ENCODE results near the gene OSM.

Gene OSM

DNA sequence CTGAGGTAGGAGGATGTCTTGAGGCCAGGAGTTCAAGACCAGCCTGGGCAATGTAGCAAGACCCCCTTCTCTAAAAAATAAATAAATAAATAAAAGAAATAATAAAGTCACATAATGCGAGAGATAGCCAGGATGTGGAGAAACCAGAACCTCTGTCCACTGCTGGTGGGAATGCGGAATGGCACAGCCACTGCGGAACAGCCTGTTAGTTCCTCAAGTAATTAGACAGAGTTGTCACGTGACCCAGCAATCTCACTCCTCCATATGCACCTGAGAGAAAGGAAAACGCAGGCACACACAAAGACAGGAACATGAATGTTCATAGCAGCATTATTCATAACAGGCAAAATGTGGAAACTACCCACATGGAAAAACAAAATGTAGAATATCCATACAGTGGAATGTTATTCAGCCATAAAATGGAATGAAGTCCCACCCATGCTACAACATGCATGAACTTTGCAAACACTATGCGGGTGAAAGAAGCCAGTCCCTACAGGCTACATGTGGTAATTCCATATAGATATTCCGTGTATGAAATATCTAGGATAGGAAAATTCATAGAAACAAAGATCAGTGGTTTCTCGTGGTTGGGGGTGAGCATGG, 47.5 kb downstream of the OSM start:
- H3K4me3 ChIP-seq (ENCODE audit: low read depth, low read length), result no peak overlapping the region
- POLR2A ChIA-PET, result interaction anchor here (1.1 kb wide), 1 partner anchor 14 kb away, joined by 3 read pairs; no protein-coding TSS in a partner anchor
- no peak for TF ChIP-seq ZNF324 (tag by site-specific recombination; IDR thresholded peaks at IDR 0.05)
- peak; percentile 68 for TF ChIP-seq ZNF341 (tag by site-specific recombination; IDR thresholded peaks at IDR 0.05; ENCODE audit: low read depth)
- no peak for TF ChIP-seq ZNF670 (tag by site-specific recombination; IDR thresholded peaks at IDR 0.05; ENCODE audit: low read depth)
- peak; percentile 81 for TF ChIP-seq ZNF121 (tag by site-specific recombination; IDR thresholded peaks at IDR 0.05)
- no peaks in the 10 kb centered on the region for H3K36me3 ChIP-seq (ENCODE audit: control insufficient read depth in 2 of 2, insufficient read depth in 1 of 2, low read length in 2 of 2)
- no peaks in the 10 kb centered on the region for H3K9me3 ChIP-seq (ENCODE audit: control insufficient read depth, insufficient read depth, low read depth, low read length)
- no peak overlapping the region for H3K27ac ChIP-seq (ENCODE audit: extremely low read depth, low read depth, low read length)
- CTCF ChIA-PET, result no interaction called here
- peaks cover 3% of the 10 kb centered on the region; the same call in 1 of the 2 replicates for H3K4me1 ChIP-seq (ENCODE audit: control insufficient read depth, insufficient read depth, low read length)

DNA sequence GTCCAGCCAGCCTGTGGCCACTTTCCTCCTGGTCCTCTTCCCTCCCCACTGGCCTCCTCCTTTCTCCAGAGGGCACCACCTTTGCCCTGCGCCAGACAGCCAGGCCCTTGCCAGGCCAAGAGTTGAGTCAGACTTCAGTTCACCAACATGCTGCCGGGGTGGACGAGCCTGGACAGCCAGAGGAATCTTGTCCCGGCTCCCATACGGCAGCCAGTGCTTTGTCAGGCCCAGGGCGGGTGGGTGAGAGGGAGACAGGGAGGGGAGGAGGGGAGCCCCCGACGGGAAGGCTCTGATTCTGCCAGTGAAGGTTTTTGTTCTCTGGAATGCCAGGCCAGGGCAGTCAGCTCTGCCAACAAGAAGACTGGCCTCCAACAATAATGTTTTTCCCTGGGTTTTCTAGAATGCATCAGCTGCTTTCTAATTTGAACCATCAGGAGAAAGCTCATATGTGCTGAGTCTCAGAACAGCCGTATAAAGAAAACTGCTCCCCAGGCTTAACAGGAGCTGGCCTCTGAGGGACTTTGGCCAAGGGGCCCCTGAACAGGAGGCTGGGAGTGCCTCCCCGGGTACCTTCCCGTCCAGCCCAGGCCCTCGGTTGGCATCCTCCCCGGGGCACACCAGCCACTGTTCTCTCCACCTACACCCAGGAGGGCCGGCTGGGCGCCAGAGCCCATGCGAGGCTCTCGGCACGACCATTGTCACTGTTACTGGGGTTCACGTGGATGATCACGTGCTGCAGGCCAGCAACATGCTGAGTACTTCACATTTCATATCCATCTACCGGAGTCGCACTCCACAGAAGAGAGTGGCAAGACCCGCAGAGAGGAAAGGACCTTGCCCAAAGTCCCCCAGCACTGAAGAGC, 48.7 kb downstream of the OSM start:
- H3K36me3 ChIP-seq (ENCODE audit: control insufficient read depth in 2 of 2, insufficient read depth in 1 of 2, low read length in 2 of 2), result no peaks in the 10 kb centered on the region
- no peak overlapping the region for H3K27ac ChIP-seq (ENCODE audit: extremely low read depth, low read depth, low read length)
- H3K4me1 ChIP-seq (ENCODE audit: control insufficient read depth, insufficient read depth, low read length), result no peaks in the 10 kb centered on the region
- ChIA-PET CTCF (interaction anchor here (0.6 kb wide), 1 partner anchor 19 kb away, joined by 3 read pairs; no protein-coding TSS in a partner anchor), POLR2A (interaction anchor here (1.1 kb wide), 1 partner anchor 13 kb away, joined by 3 read pairs; no protein-coding TSS in a partner anchor)
- H3K9me3 ChIP-seq (ENCODE audit: control insufficient read depth, insufficient read depth, low read depth, low read length), result no peaks in the 10 kb centered on the region
- TF ChIP-seq GLIS2 (tag by site-specific recombination; IDR thresholded peaks at IDR 0.05), result no peak
- TF ChIP-seq SALL2 (tag by site-specific recombination; IDR thresholded peaks at IDR 0.05; ENCODE audit: borderline replicate concordance), result no peak
- TF ChIP-seq ZNF843 (tag by site-specific recombination; IDR thresholded peaks at IDR 0.05), result no peak
- no peak for TF ChIP-seq ZNF248 (tag by site-specific recombination; IDR thresholded peaks at IDR 0.05)
- TF ChIP-seq ZSCAN23 (tag by site-specific recombination; IDR thresholded peaks at IDR 0.05), result no peak
- TF ChIP-seq ZBTB21 (tag by site-specific recombination; IDR thresholded peaks at IDR 0.05), result no peak
- TF ChIP-seq ZNF560 (tag by site-specific recombination; IDR thresholded peaks at IDR 0.05; ENCODE audit: borderline replicate concordance), result no peak
- H3K4me3 ChIP-seq (ENCODE audit: low read depth, low read length), result no peak overlapping the region

DNA sequence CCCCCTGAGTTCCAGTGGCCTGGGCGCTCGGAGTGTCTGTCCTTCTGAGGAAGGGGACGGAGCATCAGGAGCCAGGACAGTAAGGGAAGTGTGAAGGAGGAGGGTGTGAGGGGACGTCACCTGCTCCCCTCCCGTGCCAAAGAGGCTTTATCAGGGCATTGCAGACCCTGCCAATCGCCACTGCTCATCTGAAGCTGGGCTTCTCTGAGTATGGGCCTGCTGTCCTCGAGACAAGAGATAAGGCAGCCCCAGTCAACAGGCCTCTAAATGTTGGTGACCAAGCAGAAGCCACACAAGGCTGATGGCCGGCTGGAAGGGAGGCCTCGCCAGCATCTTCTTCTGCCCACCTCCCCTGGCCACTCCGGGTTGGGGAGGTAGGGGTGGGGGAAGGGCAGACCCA, 49.9 kb downstream of the OSM start:
- H3K9me3 ChIP-seq (ENCODE audit: control insufficient read depth, insufficient read depth, low read depth, low read length), result no peaks in the 10 kb centered on the region
- H3K4me1 ChIP-seq (ENCODE audit: control insufficient read depth, insufficient read depth, low read length), result no peaks in the 10 kb centered on the region
- ChIA-PET CTCF (no interaction called here), POLR2A (no interaction called here)
- no peaks in the 10 kb centered on the region for H3K36me3 ChIP-seq (ENCODE audit: control insufficient read depth in 2 of 2, insufficient read depth in 1 of 2, low read length in 2 of 2)
- TF ChIP-seq ZNF585B (tag by site-specific recombination; IDR thresholded peaks at IDR 0.05) (no peak), ZNF146 (tag by site-specific recombination; IDR thresholded peaks at IDR 0.05) (no peak), GLIS2 (tag by site-specific recombination; IDR thresholded peaks at IDR 0.05) (no peak), ZNF48 (tag by site-specific recombination; IDR thresholded peaks at IDR 0.05) (no peak), ZNF747 (tag by site-specific recombination; IDR thresholded peaks at IDR 0.05) (no peak), ZNF610 (tag by site-specific recombination; IDR thresholded peaks at IDR 0.05; ENCODE audit: borderline replicate concordance) (no peak), HOXD13 (CRISPR knock-in tag; IDR thresholded peaks at IDR 0.05; ENCODE audit: borderline replicate concordance) (no peak)
- TF ChIP-seq, protein P1, sequence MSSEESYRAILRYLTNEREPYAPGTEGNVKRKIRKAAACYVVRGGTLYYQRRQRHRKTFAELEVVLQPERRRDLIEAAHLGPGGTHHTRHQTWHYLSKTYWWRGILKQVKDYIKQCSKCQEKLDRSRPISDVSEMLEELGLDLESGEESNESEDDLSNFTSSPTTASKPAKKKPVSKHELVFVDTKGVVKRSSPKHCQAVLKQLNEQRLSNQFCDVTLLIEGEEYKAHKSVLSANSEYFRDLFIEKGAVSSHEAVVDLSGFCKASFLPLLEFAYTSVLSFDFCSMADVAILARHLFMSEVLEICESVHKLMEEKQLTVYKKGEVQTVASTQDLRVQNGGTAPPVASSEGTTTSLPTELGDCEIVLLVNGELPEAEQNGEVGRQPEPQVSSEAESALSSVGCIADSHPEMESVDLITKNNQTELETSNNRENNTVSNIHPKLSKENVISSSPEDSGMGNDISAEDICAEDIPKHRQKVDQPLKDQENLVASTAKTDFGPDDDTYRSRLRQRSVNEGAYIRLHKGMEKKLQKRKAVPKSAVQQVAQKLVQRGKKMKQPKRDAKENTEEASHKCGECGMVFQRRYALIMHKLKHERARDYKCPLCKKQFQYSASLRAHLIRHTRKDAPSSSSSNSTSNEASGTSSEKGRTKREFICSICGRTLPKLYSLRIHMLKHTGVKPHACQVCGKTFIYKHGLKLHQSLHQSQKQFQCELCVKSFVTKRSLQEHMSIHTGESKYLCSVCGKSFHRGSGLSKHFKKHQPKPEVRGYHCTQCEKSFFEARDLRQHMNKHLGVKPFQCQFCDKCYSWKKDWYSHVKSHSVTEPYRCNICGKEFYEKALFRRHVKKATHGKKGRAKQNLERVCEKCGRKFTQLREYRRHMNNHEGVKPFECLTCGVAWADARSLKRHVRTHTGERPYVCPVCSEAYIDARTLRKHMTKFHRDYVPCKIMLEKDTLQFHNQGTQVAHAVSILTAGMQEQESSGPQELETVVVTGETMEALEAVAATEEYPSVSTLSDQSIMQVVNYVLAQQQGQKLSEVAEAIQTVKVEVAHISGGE (tag by site-specific recombination; conservative IDR thresholded peaks at IDR 0.05; ENCODE audit: low read depth), result no peak
- TF ChIP-seq, protein P2, sequence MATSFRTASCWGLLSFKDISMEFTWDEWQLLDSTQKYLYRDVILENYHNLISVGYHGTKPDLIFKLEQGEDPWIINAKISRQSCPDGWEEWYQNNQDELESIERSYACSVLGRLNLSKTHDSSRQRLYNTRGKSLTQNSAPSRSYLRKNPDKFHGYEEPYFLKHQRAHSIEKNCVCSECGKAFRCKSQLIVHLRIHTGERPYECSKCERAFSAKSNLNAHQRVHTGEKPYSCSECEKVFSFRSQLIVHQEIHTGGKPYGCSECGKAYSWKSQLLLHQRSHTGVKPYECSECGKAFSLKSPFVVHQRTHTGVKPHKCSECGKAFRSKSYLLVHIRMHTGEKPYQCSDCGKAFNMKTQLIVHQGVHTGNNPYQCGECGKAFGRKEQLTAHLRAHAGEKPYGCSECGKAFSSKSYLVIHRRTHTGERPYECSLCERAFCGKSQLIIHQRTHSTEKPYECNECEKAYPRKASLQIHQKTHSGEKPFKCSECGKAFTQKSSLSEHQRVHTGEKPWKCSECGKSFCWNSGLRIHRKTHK (tag by site-specific recombination; IDR thresholded peaks at IDR 0.05), result no peak
- H3K4me3 ChIP-seq (ENCODE audit: low read depth, low read length), result no peak overlapping the region
- H3K27ac ChIP-seq (ENCODE audit: extremely low read depth, low read depth, low read length), result no peak overlapping the region
